ENCODE data around the gene CD33. TPM values are rescaled to one million over a fixed set of nuclear protein-coding genes. Genes with fewer than 3 reads are reported as not detected.

Gene CD33
- total RNA-seq, 2 donors from 2014 or later, result 8.1 to 11.7 TPM

- no peaks in the 10 kb centered on the region for H3K9me3 ChIP-seq
- ATAC-seq (ENCODE audit: insufficient number of reproducible peaks, low FRiP score, low read depth) (no peak), DNase-seq (ENCODE audit: low spot score) (no peak)
- no peak within 1 kb of the TSS for H3K27ac ChIP-seq
- no peak for TF ChIP-seq CTCF (IDR thresholded peaks at IDR 0.05)
- H3K4me1 ChIP-seq (ENCODE audit: control insufficient read depth in 1 of 2, low read depth in 2 of 2), result no peaks in the 10 kb centered on the region
- H3K36me3 ChIP-seq, result no peaks in the 10 kb centered on the region
- no peak within 1 kb of the TSS for H3K4me3 ChIP-seq
- no peaks in the 10 kb centered on the region for H3K27me3 ChIP-seq (replicated peaks; ENCODE audit: insufficient read depth)
These were observed 26.0 kb downstream of the CD33 start, which contains the start of gene SIGLECL1 for GRCh38 chr19:51250786-51251467. TSS of gene SIGLECL1 (plus strand) at chr19:51251080. CDS start at chr19:51264073, 12,993 bp downstream.

GRCh38 chr19:51251468-51251820 lies 26.6 kb downstream of the CD33 start:
- ATAC-seq (ENCODE audit: insufficient number of reproducible peaks, low FRiP score, low read depth) (no peak), DNase-seq (ENCODE audit: low spot score) (no peak)
- TF ChIP-seq CTCF (IDR thresholded peaks at IDR 0.05), result no peak
- Histone ChIP-seq H3K9me3 (no peaks in the 10 kb centered on the region), H3K36me3 (no peaks in the 10 kb centered on the region), H3K27ac (no peak overlapping the region), H3K27me3 (replicated peaks; ENCODE audit: insufficient read depth) (no peaks in the 10 kb centered on the region), H3K4me3 (no peak overlapping the region), H3K4me1 (ENCODE audit: control insufficient read depth in 1 of 2, low read depth in 2 of 2) (no peaks in the 10 kb centered on the region)

GRCh38 chr19:51252306-51253079 lies 27.6 kb downstream of the CD33 start:
- H3K27me3 ChIP-seq (replicated peaks; ENCODE audit: insufficient read depth), result no peaks in the 10 kb centered on the region
- no peaks in the 10 kb centered on the region for H3K36me3 ChIP-seq
- H3K4me1 ChIP-seq (ENCODE audit: control insufficient read depth in 1 of 2, low read depth in 2 of 2), result no peaks in the 10 kb centered on the region
- DNase-seq (ENCODE audit: low spot score), result no peak
- H3K27ac ChIP-seq, result no peak overlapping the region
- no peak for ATAC-seq (ENCODE audit: insufficient number of reproducible peaks, low FRiP score, low read depth)
- H3K9me3 ChIP-seq, result no peaks in the 10 kb centered on the region
- H3K4me3 ChIP-seq, result no peak overlapping the region
- TF ChIP-seq CTCF (IDR thresholded peaks at IDR 0.05), result no peak

- Histone ChIP-seq H3K9me3 (no peaks in the 10 kb centered on the region), H3K4me1 (ENCODE audit: control insufficient read depth in 1 of 2, low read depth in 2 of 2) (no peaks in the 10 kb centered on the region), H3K27ac (no peak overlapping the region), H3K4me3 (no peak overlapping the region), H3K27me3 (replicated peaks; ENCODE audit: insufficient read depth) (no peaks in the 10 kb centered on the region), H3K36me3 (no peaks in the 10 kb centered on the region)
- DNase-seq (ENCODE audit: low spot score) (no peak), ATAC-seq (ENCODE audit: insufficient number of reproducible peaks, low FRiP score, low read depth) (no peak)
- TF ChIP-seq CTCF (IDR thresholded peaks at IDR 0.05), result no peak
These were observed 28.4 kb downstream of the CD33 start for GRCh38 chr19:51253088-51253806.

GRCh38 chr19:51256155-51256625 lies 31.3 kb downstream of the CD33 start:
- H3K4me1 ChIP-seq (ENCODE audit: control insufficient read depth in 1 of 2, low read depth in 2 of 2), result no peaks in the 10 kb centered on the region
- ATAC-seq (ENCODE audit: insufficient number of reproducible peaks, low FRiP score, low read depth), result no peak
- no peaks in the 10 kb centered on the region for H3K27me3 ChIP-seq (replicated peaks; ENCODE audit: insufficient read depth)
- no peaks in the 10 kb centered on the region for H3K36me3 ChIP-seq
- H3K4me3 ChIP-seq, result no peak overlapping the region
- TF ChIP-seq CTCF (IDR thresholded peaks at IDR 0.05), result no peak
- DNase-seq (ENCODE audit: low spot score), result no peak
- H3K9me3 ChIP-seq, result no peaks in the 10 kb centered on the region
- H3K27ac ChIP-seq, result no peak overlapping the region

Data from thoracic aorta (tissue), 2 donors.